Measurements from ENCODE around the gene DGCR6L.
"Not testable (repeated sequence)": the region's sequence is repeated elsewhere in the genome, so short reads cannot be mapped to it uniquely, and the experiment has no call there.

Gene DGCR6L

GRCh38 chr22:20354238-20354975, 34.5 kb upstream of the DGCR6L start:
- TF ChIP-seq CTCF (conservative IDR thresholded peaks at IDR 0.05; ENCODE audit: low read depth, low read length) = no peak
- DNase-seq (ENCODE audit: low read depth) = no peak
- no peak overlapping the region for H3K4me3 ChIP-seq (ENCODE audit: low read length)

- DNase-seq (ENCODE audit: low read depth) = not testable (repeated sequence)
These were observed 32.7 kb upstream of the DGCR6L start for GRCh38 chr22:20352536-20352935.

GRCh38 chr22:20346553-20346952, 26.7 kb upstream of the DGCR6L start:
- DNase-seq (ENCODE audit: low read depth); H3K4me3 ChIP-seq (ENCODE audit: low read length): not testable (repeated sequence)

More at GRCh38 chr22:20352536-20352935, 32.7 kb upstream of the DGCR6L start:
- not testable (repeated sequence) for H3K4me3 ChIP-seq (ENCODE audit: low read length)

DNA sequence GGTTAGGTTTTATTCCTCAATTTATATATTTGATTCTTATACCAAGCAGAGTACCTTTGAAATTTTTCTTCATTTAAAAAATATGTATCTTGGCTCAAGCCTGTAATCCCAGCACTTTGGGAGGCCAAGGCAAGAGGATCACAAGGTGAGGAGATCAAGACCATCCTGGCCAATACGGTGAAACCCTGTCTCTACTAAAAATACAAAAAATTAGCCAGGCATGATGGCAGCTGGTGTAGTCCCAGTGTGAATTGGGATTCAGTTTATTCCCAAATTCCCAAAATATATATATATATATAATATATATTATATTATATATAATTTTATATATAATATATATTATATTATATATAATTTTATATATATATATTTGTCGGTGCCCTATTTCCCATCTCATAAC, 18.4 kb upstream of the DGCR6L start:
- DNase-seq (ENCODE audit: low read depth); H3K4me3 ChIP-seq (ENCODE audit: low read length): not testable (repeated sequence)

GRCh38 chr22:20337807-20338206, 17.9 kb upstream of the DGCR6L start:
- H3K4me3 ChIP-seq (ENCODE audit: low read length); DNase-seq (ENCODE audit: low read depth): not testable (repeated sequence)

DNA sequence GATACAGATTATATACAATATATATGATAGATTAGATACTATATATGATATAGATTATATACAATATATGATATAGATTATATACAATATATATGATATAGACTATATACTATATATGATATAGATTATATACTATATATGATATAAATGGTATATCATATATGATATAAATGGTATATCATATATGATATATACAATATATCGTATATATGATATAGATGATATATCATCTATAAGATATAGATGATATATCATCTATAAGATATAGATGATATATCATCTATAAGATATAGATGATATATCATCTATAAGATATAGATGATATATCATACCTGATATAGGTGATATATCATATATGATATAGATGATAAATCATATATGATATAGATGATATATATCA, 16.7 kb upstream of the DGCR6L start:
- H3K4me3 ChIP-seq (ENCODE audit: low read length); DNase-seq (ENCODE audit: low read depth): not testable (repeated sequence)

- H3K4me3 ChIP-seq (ENCODE audit: low read length); DNase-seq (ENCODE audit: low read depth): not testable (repeated sequence)
These were observed 8.7 kb upstream of the DGCR6L start for GRCh38 chr22:20328569-20328930.

DNA sequence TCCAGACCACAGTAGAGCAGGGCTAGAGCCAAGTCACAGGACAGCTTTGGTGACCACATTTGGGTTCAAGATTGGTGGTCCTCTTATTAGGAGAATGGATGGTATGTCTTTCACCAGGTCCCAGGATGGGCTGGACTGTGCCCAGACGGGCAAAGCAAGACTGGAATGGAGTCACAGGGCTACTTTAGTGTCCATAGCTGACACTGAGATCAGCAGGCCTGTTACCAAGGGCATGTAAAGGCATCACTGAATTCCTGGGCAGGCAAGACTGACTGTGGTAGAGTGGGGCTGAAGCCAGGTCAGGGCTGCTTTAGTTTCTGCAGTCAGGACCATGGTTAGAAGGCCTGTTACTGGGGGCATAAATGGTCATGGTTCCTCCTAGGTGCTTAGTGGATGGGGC, 6.1 kb upstream of the DGCR6L start:
- not testable (repeated sequence) for H3K4me3 ChIP-seq (ENCODE audit: low read length); DNase-seq (ENCODE audit: low read depth)

GRCh38 chr22:20324139-20324516, 4.3 kb upstream of the DGCR6L start:
- DNase-seq (ENCODE audit: low read depth) = no peak
- TF ChIP-seq CTCF (conservative IDR thresholded peaks at IDR 0.05; ENCODE audit: low read depth, low read length) = no peak
- no peak overlapping the region for H3K4me3 ChIP-seq (ENCODE audit: low read length)

GRCh38 chr22:20321552-20322211, 1.8 kb upstream of the DGCR6L start:
- not testable (repeated sequence) for DNase-seq (ENCODE audit: low read depth); H3K4me3 ChIP-seq (ENCODE audit: low read length)

- not testable (repeated sequence) for DNase-seq (ENCODE audit: low read depth)
- peak overlapping the region; percentile 83 for H3K4me3 ChIP-seq (ENCODE audit: low read length)
These were observed 1.0 kb upstream of the DGCR6L start for GRCh38 chr22:20320659-20321551.
